Panc1 (cell line): Measurements from ENCODE around the gene CANT1. TPM values are rescaled to one million over a fixed set of nuclear protein-coding genes. Genes with fewer than 3 reads are reported as not detected.

ENCODE experiments used
- ATAC-seq: fragments of 200-7000 bp; cut with Tn5 transposase; 2 replicates; pipeline ENCODE4 v1.9.1; 2020; ENCODE audit warnings: mild to moderate bottlenecking, moderate library complexity
- BruUV-seq: library from RNA; stranded (reverse); fragments of 400-500 nt; replicated peaks from 2 replicates; lab custom pipeline; 2021; lab: Mats Ljungman, UMichigan
- CTCF ChIA-PET: fragments of 300-600 bp; sonication (Branson Sonifier 250); formaldehyde crosslinking; loops from one replicate; lab custom pipeline; 2022; ENCODE audit warnings: antibody characterized with exemption; lab: Charles Lee
- POLR2A ChIA-PET: fragments of 300-600 bp; sonication (Branson Sonifier 250); formaldehyde crosslinking; loops from one replicate; lab custom pipeline; 2022; ENCODE audit warnings: antibody characterized with exemption; lab: Charles Lee
- DNase-seq: peaks from one replicate; pipeline ENCODE4 v3.0.0-alpha.2; 2010; ENCODE audit warnings: low read depth, low spot score
- H3K27ac ChIP-seq: 2 replicates; pipeline ENCODE4 v1.5.1; 2011; ENCODE audit warnings: mild to moderate bottlenecking, low read length, inconsistent platforms
- H3K27me3 ChIP-seq: fragments of 200-500 bp; sonication (Bioruptor generic); 2 replicates; pipeline ENCODE4 v1.6.0; 2014; ENCODE audit warnings: low read length, inconsistent platforms; ENCODE audit not compliant: control insufficient read depth, insufficient read depth
- H3K36me3 ChIP-seq: fragments of 200-500 bp; sonication (Bioruptor generic); 2 replicates; pipeline ENCODE4 v1.5.1; 2014; ENCODE audit warnings: inconsistent platforms, mild to moderate bottlenecking, low read length, moderate library complexity; ENCODE audit not compliant: control insufficient read depth, insufficient read depth
- H3K4me1 ChIP-seq: 2 replicates; pipeline ENCODE4 v1.5.1; 2011; ENCODE audit warnings: inconsistent platforms, mild to moderate bottlenecking, low read length, moderate library complexity; ENCODE audit not compliant: control insufficient read depth, insufficient read depth
- H3K4me3 ChIP-seq, 2 experiments: 2 replicates each; pipeline ENCODE4 v1.5.1; 2011 to 2012; ENCODE audit warnings: low read depth in 2 of 2, low read length in 2 of 2, mild to moderate bottlenecking in 2 of 2, inconsistent platforms in 1 of 2, moderate library complexity in 1 of 2
- H3K9me3 ChIP-seq: fragments of 200-500 bp; sonication (Bioruptor generic); 2 replicates; pipeline ENCODE4 v1.5.1; 2014; ENCODE audit warnings: low read depth, mild to moderate bottlenecking, inconsistent platforms, low read length, moderate library complexity; ENCODE audit not compliant: control insufficient read depth, insufficient read depth
- POLR2AphosphoS5 ChIP-seq: IDR thresholded peaks from 2 replicates; pipeline ENCODE4 v1.6.1; 2012; ENCODE audit warnings: mild to moderate bottlenecking, low read depth, low read length, moderate library complexity
- REST ChIP-seq, 2 experiments: IDR thresholded peaks; 2 replicates each; pipeline ENCODE4 v1.6.1; 2011 to 2012; ENCODE audit warnings: low read depth in 2 of 2, control low read depth in 1 of 2, low read length in 1 of 2, mild to moderate bottlenecking in 1 of 2, moderate library complexity in 1 of 2; ENCODE audit not compliant: insufficient read depth in 1 of 2
- SIN3A ChIP-seq: IDR thresholded peaks from 2 replicates; pipeline ENCODE4 v1.6.1; 2012; ENCODE audit warnings: low read depth, mild to moderate bottlenecking, low read length, moderate library complexity, borderline replicate concordance; ENCODE audit not compliant: insufficient read depth
- TCF7L2 ChIP-seq: IDR thresholded peaks from 2 replicates; pipeline ENCODE4 v1.6.1; 2011; ENCODE audit warnings: mild to moderate bottlenecking, low read depth, low read length, inconsistent platforms
- in situ Hi-C: cut with HindIII; loops from 2 replicates; pipeline ENCODE4 v1.10.0; 2016; ENCODE audit warnings: low sequenced_read_pairs, low pct_unique_long_range_greater_than_20kb
- intact Hi-C: fragments of 100-400 bp; cut with micrococcal nuclease; formaldehyde crosslinking; loops from one replicate; pipeline ENCODE4 v1.10.0; 2022; ENCODE audit not compliant: unreplicated experiment
- total RNA-seq: library from RNA; stranded (reverse); gene quantifications from one replicate; pipeline ENCODE4 v1.2.1, GENCODE V29; 2021; ENCODE audit not compliant: unreplicated experiment
- TF ChIP-seq, protein P1 (sequence below): fragments of 450-650 bp; IDR thresholded peaks from 2 replicates; pipeline ENCODE4 v1.5.1; 2017; ENCODE audit warnings: mild to moderate bottlenecking

Gene CANT1
- total RNA-seq, 1 experiment from 2014 or later, result 160 TPM

GRCh38 chr17:78991017-78991738, 18.4 kb downstream of the CANT1 start:
- Histone ChIP-seq H3K27me3 (no peaks in the 10 kb centered on the region), H3K27ac (no peak overlapping the region), H3K4me3 (no peak overlapping the region), H3K9me3 (no peaks in the 10 kb centered on the region), H3K36me3 (peaks cover 8% of the 10 kb centered on the region), H3K4me1 (peaks cover 10% of the 10 kb centered on the region)
- intact Hi-C loops (no loop called here), in situ Hi-C loops (no loop called here)
- no TSS peak for BruUV-seq
- TF ChIP-seq POLR2AphosphoS5 (no peak), TCF7L2 (no peak), REST (IDR thresholded peaks at IDR 0.05; ENCODE audit: insufficient read depth in 1 of 2, low read depth in 2 of 2, low read length in 1 of 2) (no peak)
- ChIA-PET CTCF (no interaction called here), POLR2A (no interaction called here)
- DNase-seq (no peak), ATAC-seq (no peak)

GRCh38 chr17:78990349-78991016, 19.1 kb downstream of the CANT1 start:
- H3K4me1 ChIP-seq, result peaks cover 16% of the 10 kb centered on the region
- H3K9me3 ChIP-seq, result no peaks in the 10 kb centered on the region
- H3K27me3 ChIP-seq, result no peaks in the 10 kb centered on the region
- intact Hi-C loops (no loop called here), in situ Hi-C loops (no loop called here)
- no peak overlapping the region for H3K27ac ChIP-seq
- H3K36me3 ChIP-seq, result peaks cover 4% of the 10 kb centered on the region
- DNase-seq (no peak), ATAC-seq (no peak)
- TF ChIP-seq, protein P1, sequence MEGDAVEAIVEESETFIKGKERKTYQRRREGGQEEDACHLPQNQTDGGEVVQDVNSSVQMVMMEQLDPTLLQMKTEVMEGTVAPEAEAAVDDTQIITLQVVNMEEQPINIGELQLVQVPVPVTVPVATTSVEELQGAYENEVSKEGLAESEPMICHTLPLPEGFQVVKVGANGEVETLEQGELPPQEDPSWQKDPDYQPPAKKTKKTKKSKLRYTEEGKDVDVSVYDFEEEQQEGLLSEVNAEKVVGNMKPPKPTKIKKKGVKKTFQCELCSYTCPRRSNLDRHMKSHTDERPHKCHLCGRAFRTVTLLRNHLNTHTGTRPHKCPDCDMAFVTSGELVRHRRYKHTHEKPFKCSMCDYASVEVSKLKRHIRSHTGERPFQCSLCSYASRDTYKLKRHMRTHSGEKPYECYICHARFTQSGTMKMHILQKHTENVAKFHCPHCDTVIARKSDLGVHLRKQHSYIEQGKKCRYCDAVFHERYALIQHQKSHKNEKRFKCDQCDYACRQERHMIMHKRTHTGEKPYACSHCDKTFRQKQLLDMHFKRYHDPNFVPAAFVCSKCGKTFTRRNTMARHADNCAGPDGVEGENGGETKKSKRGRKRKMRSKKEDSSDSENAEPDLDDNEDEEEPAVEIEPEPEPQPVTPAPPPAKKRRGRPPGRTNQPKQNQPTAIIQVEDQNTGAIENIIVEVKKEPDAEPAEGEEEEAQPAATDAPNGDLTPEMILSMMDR, result no peak
- TF ChIP-seq TCF7L2 (no peak), POLR2AphosphoS5 (no peak; the same call in 1 of the 2 replicates), REST (IDR thresholded peaks at IDR 0.05; ENCODE audit: insufficient read depth in 1 of 2, low read depth in 2 of 2, low read length in 1 of 2) (no peak), SIN3A (no peak)
- ChIA-PET CTCF (no interaction called here), POLR2A (no interaction called here)
- no peak overlapping the region for H3K4me3 ChIP-seq
- BruUV-seq, result no TSS peak
